SK-N-SH (cell line): ENCODE measurements around the gene ADAMTS17. TPM values are rescaled to one million over a fixed set of nuclear protein-coding genes. Genes with fewer than 3 reads are reported as not detected.

Experiments used
- CTCF ChIA-PET: fragments of 300-600, 350-600 bp; formaldehyde crosslinking; extraction: SDS; loops from one replicate; lab custom pipeline; 2021; lab: Yijun Ruan, JAX
- POLR2A ChIA-PET: fragments of 350-600 bp; sonication (Branson Sonifier 250); formaldehyde crosslinking; extraction: SDS; loops from one replicate; lab custom pipeline; 2020; ENCODE audit warnings: antibody characterized with exemption, inconsistent platforms; lab: Yijun Ruan, JAX
- DNase-seq: peaks from one replicate; pipeline ENCODE4 v3.0.0; 2012
- H2AFZ ChIP-seq: fragments of 200-600 bp; sonication (generic); 2 replicates; pipeline ENCODE4 v1.8.1; 2016; ENCODE audit warnings: antibody characterized with exemption, mild to moderate bottlenecking, low read depth
- H3F3A ChIP-seq: fragments of 200-600 bp; sonication (generic); replicated peaks from 2 replicates; pipeline ENCODE3; 2016; ENCODE audit warnings: antibody characterized with exemption, mild to moderate bottlenecking; ENCODE audit not compliant: insufficient read depth
- H3K27ac ChIP-seq, 2 experiments: fragments of 200-500 bp in 1 of 2; fragments of 200-600 bp in 1 of 2; sonication (Bioruptor generic) in 1 of 2; sonication (generic), shearing (Covaris generic) in 1 of 2; 2 replicates each; pipeline versions ENCODE4 v1.5.1 to v1.6.1; 2014 to 2016; ENCODE audit warnings: low read depth in 2 of 2, inconsistent platforms in 1 of 2, low read length in 1 of 2, mild to moderate bottlenecking in 1 of 2, mixed read lengths in 1 of 2
- H3K27me3 ChIP-seq: fragments of 200-600 bp; sonication (generic), shearing (Covaris generic); 2 replicates; pipeline ENCODE4 v1.6.1; 2016; ENCODE audit warnings: mixed run types; ENCODE audit not compliant: insufficient read depth
- H3K36me3 ChIP-seq, 2 experiments: fragments of 200-500 bp in 1 of 2; fragments of 200-600 bp in 1 of 2; sonication (Bioruptor generic) in 1 of 2; sonication (generic) in 1 of 2; replicated peaks in 1 of 2; 2 replicates each; pipeline versions ENCODE3 to v1.5.1; 2014 to 2016; ENCODE audit warnings: low read length in 1 of 2, mild to moderate bottlenecking in 1 of 2; ENCODE audit not compliant: insufficient read depth in 2 of 2, control insufficient read depth in 1 of 2
- H3K4me1 ChIP-seq, 2 experiments: fragments of 200-500 bp in 1 of 2; fragments of 200-600 bp in 1 of 2; sonication (Bioruptor generic) in 1 of 2; sonication (generic), shearing (Covaris generic) in 1 of 2; 2 replicates each; pipeline versions ENCODE4 v1.5.1 to v1.6.1; 2014 to 2016; ENCODE audit warnings: low read depth in 1 of 2, low read length in 1 of 2, mixed run types in 1 of 2; ENCODE audit not compliant: insufficient read depth in 2 of 2, control insufficient read depth in 1 of 2
- H3K4me2 ChIP-seq: fragments of 200-600 bp; sonication (generic), shearing (Covaris generic); 2 replicates; pipeline ENCODE4 v1.6.1; 2017; ENCODE audit warnings: mixed run types
- H3K4me3 ChIP-seq, 2 experiments: fragments of 200-500 bp in 1 of 2; fragments of 200-600 bp in 1 of 2; sonication (Bioruptor generic) in 1 of 2; sonication (generic), shearing (Covaris generic) in 1 of 2; 2 replicates each; pipeline versions ENCODE4 v1.5.1 to v1.8.1; 2014 to 2016; ENCODE audit warnings: low read depth in 2 of 2, inconsistent platforms in 1 of 2, low read length in 1 of 2, mild to moderate bottlenecking in 1 of 2, mixed read lengths in 1 of 2, moderate library complexity in 1 of 2
- H3K79me2 ChIP-seq: fragments of 200-600 bp; sonication (generic); 2 replicates; pipeline ENCODE4 v1.8.1; 2017; ENCODE audit warnings: mild to moderate bottlenecking; ENCODE audit not compliant: insufficient read depth
- H3K9ac ChIP-seq: fragments of 200-600 bp; sonication (generic); 2 replicates; pipeline ENCODE4 v1.6.1; 2017; ENCODE audit warnings: mixed run types
- H3K9me2 ChIP-seq: fragments of 200-600 bp; sonication (generic); 2 replicates; pipeline ENCODE4 v1.6.1; 2017; ENCODE audit warnings: mixed run types
- H3K9me3 ChIP-seq: fragments of 200-600 bp; sonication (generic); 2 replicates; pipeline ENCODE4 v1.6.1; 2017; ENCODE audit warnings: mixed run types, mild to moderate bottlenecking, moderate library complexity
- H4K20me1 ChIP-seq: fragments of 200-600 bp; sonication (generic); 2 replicates; pipeline ENCODE4 v1.6.1; 2017; ENCODE audit warnings: mild to moderate bottlenecking, mixed run types; ENCODE audit not compliant: insufficient read depth
- CTCF ChIP-seq: fragments of 200-600 bp; sonication (generic); IDR thresholded peaks from 2 replicates; pipeline ENCODE4 v1.6.1; 2017; ENCODE audit warnings: antibody characterized with exemption, mild to moderate bottlenecking, moderate library complexity
- GATA2 ChIP-seq: sonication (generic); formaldehyde crosslinking; IDR thresholded peaks from 2 replicates; pipeline ENCODE4 v1.5.0; 2020; ENCODE audit warnings: mild to moderate bottlenecking, missing genetic modification reagents
- RCOR1 ChIP-seq: fragments of 150-350 bp; IDR thresholded peaks from 2 replicates; pipeline ENCODE4 v1.6.1; 2017; ENCODE audit warnings: antibody characterized with exemption, low read length
- RFX5 ChIP-seq: IDR thresholded peaks from 2 replicates; pipeline ENCODE4 v1.6.1; 2012; ENCODE audit warnings: mild to moderate bottlenecking, improper control_type of control experiment, low read length
- SIN3A ChIP-seq: IDR thresholded peaks from 2 replicates; pipeline ENCODE4 v1.6.1; 2012; ENCODE audit warnings: low read depth, mild to moderate bottlenecking, low read length, moderate library complexity, borderline replicate concordance
- SMC3 ChIP-seq: IDR thresholded peaks from 2 replicates; pipeline ENCODE4 v1.6.1; 2012; ENCODE audit warnings: low read depth, low read length, improper control_type of control experiment
- TCF12 ChIP-seq: IDR thresholded peaks from 2 replicates; pipeline ENCODE4 v1.4.0; 2012
- TEAD4 ChIP-seq: IDR thresholded peaks from 2 replicates; pipeline ENCODE4 v1.4.0; 2012; ENCODE audit warnings: mild to moderate bottlenecking, borderline replicate concordance; ENCODE audit not compliant: insufficient read depth
- WGBS: methylation state at CpG from one replicate; pipeline ENCODE4 v1.1.6; 2017; ENCODE audit warnings: low lambda C conversion rate; 5-methylcytosine and 5-hydroxymethylcytosine counted together
- polyA plus RNA-seq, 3 experiments: library from polyadenylated mRNA; depleted of rRNA; stranded (reverse); fragments of >200 nt; gene quantifications; 2 replicates each; pipeline ENCODE4 v1.2.3, GENCODE V29; 2012
- TF ChIP-seq, protein P1 (sequence below): IDR thresholded peaks from 2 replicates; pipeline ENCODE4; 2012
- TF ChIP-seq, protein P2 (sequence below): IDR thresholded peaks from 2 replicates; pipeline ENCODE4 v1.6.1; 2012; ENCODE audit warnings: mild to moderate bottlenecking, low read depth, low read length, moderate library complexity
- TF ChIP-seq, protein P3 (sequence below): fragments of 150-350 bp; IDR thresholded peaks from 2 replicates; pipeline ENCODE4 v1.6.1; 2016; ENCODE audit warnings: mild to moderate bottlenecking, low read depth, low read length

The ADAMTS17 gene
- polyA plus RNA-seq, 1 of the 3 experiments (the other 2 are of a cell fraction), result not detected

- peaks cover 0 to 2% of the 10 kb centered on the region in 2 experiments; a peak in 1 of 4 replicates for H3K4me1 ChIP-seq
- H3K27me3 ChIP-seq, result no peaks in the 10 kb centered on the region
- ChIA-PET CTCF (interaction anchor here (0.7 to 1.4 kb wide), 3 partner anchors 72 to 279 kb away, joined by 3 read pairs; no protein-coding TSS in a partner anchor), POLR2A (no interaction called here)
- no peaks in the 10 kb centered on the region for H3K36me3 ChIP-seq
- H3F3A ChIP-seq, result no peaks in the 10 kb centered on the region
- no peak overlapping the region for H3K4me2 ChIP-seq
- TF ChIP-seq, protein P1, sequence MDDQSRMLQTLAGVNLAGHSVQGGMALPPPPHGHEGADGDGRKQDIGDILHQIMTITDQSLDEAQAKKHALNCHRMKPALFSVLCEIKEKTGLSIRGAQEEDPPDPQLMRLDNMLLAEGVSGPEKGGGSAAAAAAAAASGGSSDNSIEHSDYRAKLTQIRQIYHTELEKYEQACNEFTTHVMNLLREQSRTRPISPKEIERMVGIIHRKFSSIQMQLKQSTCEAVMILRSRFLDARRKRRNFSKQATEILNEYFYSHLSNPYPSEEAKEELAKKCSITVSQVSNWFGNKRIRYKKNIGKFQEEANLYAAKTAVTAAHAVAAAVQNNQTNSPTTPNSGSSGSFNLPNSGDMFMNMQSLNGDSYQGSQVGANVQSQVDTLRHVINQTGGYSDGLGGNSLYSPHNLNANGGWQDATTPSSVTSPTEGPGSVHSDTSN, result no peak
- TF ChIP-seq GATA2 (CRISPR knock-in tag) (no peak), TCF12 (no peak), SIN3A (no peak), RFX5 (no peak), RCOR1 (no peak), TEAD4 (no peak), SMC3 (no peak), CTCF (no peak)
- TF ChIP-seq, protein P2, sequence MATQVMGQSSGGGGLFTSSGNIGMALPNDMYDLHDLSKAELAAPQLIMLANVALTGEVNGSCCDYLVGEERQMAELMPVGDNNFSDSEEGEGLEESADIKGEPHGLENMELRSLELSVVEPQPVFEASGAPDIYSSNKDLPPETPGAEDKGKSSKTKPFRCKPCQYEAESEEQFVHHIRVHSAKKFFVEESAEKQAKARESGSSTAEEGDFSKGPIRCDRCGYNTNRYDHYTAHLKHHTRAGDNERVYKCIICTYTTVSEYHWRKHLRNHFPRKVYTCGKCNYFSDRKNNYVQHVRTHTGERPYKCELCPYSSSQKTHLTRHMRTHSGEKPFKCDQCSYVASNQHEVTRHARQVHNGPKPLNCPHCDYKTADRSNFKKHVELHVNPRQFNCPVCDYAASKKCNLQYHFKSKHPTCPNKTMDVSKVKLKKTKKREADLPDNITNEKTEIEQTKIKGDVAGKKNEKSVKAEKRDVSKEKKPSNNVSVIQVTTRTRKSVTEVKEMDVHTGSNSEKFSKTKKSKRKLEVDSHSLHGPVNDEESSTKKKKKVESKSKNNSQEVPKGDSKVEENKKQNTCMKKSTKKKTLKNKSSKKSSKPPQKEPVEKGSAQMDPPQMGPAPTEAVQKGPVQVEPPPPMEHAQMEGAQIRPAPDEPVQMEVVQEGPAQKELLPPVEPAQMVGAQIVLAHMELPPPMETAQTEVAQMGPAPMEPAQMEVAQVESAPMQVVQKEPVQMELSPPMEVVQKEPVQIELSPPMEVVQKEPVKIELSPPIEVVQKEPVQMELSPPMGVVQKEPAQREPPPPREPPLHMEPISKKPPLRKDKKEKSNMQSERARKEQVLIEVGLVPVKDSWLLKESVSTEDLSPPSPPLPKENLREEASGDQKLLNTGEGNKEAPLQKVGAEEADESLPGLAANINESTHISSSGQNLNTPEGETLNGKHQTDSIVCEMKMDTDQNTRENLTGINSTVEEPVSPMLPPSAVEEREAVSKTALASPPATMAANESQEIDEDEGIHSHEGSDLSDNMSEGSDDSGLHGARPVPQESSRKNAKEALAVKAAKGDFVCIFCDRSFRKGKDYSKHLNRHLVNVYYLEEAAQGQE, result no peak
- TF ChIP-seq, protein P3, sequence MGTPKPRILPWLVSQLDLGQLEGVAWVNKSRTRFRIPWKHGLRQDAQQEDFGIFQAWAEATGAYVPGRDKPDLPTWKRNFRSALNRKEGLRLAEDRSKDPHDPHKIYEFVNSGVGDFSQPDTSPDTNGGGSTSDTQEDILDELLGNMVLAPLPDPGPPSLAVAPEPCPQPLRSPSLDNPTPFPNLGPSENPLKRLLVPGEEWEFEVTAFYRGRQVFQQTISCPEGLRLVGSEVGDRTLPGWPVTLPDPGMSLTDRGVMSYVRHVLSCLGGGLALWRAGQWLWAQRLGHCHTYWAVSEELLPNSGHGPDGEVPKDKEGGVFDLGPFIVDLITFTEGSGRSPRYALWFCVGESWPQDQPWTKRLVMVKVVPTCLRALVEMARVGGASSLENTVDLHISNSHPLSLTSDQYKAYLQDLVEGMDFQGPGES, result no peak
- no peak overlapping the region for H2AFZ ChIP-seq
- no peak overlapping the region for H3K4me3 ChIP-seq
- H3K9ac ChIP-seq, result no peak overlapping the region
- no peaks in the 10 kb centered on the region for H3K79me2 ChIP-seq
- no peaks in the 10 kb centered on the region for H3K9me2 ChIP-seq
- 18% methylated on average over 8 of the region's 10 CpGs for WGBS
- H3K9me3 ChIP-seq, result no peaks in the 10 kb centered on the region
- no peaks in the 10 kb centered on the region for H4K20me1 ChIP-seq
- H3K27ac ChIP-seq, result no peak overlapping the region
- no peak for DNase-seq
These were observed 281.4 kb downstream of the ADAMTS17 start for GRCh38 chr15:100060276-100060926.
